CD8-positive, alpha-beta memory T cell (primary cell): ENCODE measurements around the gene GABARAP. TPM values are rescaled to one million over a fixed set of nuclear protein-coding genes. Genes with fewer than 3 reads are reported as not detected.

Experiments used
- CTCF ChIA-PET: fragments of 350-600 bp; sonication (Branson Sonifier 250); formaldehyde crosslinking; loops from one replicate; lab custom pipeline; 2021; ENCODE audit warnings: antibody characterized with exemption; lab: Charles Lee
- POLR2A ChIA-PET: fragments of 350-600 bp; sonication (Branson Sonifier 250); formaldehyde crosslinking; loops from one replicate; lab custom pipeline; 2021; ENCODE audit warnings: antibody characterized with exemption; lab: Charles Lee
- DNase-seq, 5 donors: peaks; one replicate each; pipeline versions ENCODE4 v3.0.0 to v3.0.0-alpha.2; 2020 to 2022; ENCODE audit warnings: mixed read lengths in 1 of 5
- H3K27ac ChIP-seq: one replicate; pipeline ENCODE4 v1.7.0; 2013; ENCODE audit warnings: low read depth, mild to moderate bottlenecking, low read length, moderate library complexity
- H3K27me3 ChIP-seq: 2 replicates; pipeline ENCODE4 v1.7.0; 2013; ENCODE audit warnings: low read length, mild to moderate bottlenecking; ENCODE audit not compliant: insufficient read depth, poor library complexity, severe bottlenecking
- H3K36me3 ChIP-seq: 2 replicates; pipeline ENCODE4 v1.7.0; 2013; ENCODE audit warnings: mild to moderate bottlenecking, low read length, moderate library complexity; ENCODE audit not compliant: insufficient read depth
- H3K4me1 ChIP-seq: 2 replicates; pipeline ENCODE4 v1.7.0; 2013; ENCODE audit warnings: mild to moderate bottlenecking, low read length, moderate library complexity; ENCODE audit not compliant: insufficient read depth
- H3K4me3 ChIP-seq: 2 replicates; pipeline ENCODE4 v1.7.0; 2013; ENCODE audit warnings: mild to moderate bottlenecking, low read length
- H3K9me3 ChIP-seq: 2 replicates; pipeline ENCODE4 v1.7.0; 2013; ENCODE audit warnings: mild to moderate bottlenecking, low read length
- H3K27ac Mint-ChIP-seq, 8 donors: one replicate each; pipeline ENCODE4 v1.8.0; 2020 to 2021; ENCODE audit warnings: mixed read lengths in 8 of 8, mild to moderate bottlenecking in 6 of 8, inconsistent platforms in 3 of 8, moderate library complexity in 3 of 8
- H3K27me3 Mint-ChIP-seq, 2 donors: one replicate each; pipeline ENCODE4 v1.8.0; 2020 to 2021; ENCODE audit warnings: mixed read lengths in 2 of 2, mild to moderate bottlenecking in 1 of 2, moderate library complexity in 1 of 2
- H3K36me3 Mint-ChIP-seq, 3 donors: one replicate each; pipeline ENCODE4 v1.8.0; 2020 to 2021; ENCODE audit warnings: mixed read lengths in 3 of 3, inconsistent platforms in 1 of 3, mild to moderate bottlenecking in 1 of 3
- H3K4me1 Mint-ChIP-seq, 3 donors: one replicate each; pipeline ENCODE4 v1.8.0; 2020 to 2021; ENCODE audit warnings: mixed read lengths in 3 of 3, inconsistent platforms in 1 of 3, mild to moderate bottlenecking in 1 of 3
- H3K4me3 Mint-ChIP-seq, 7 donors: one replicate each; pipeline ENCODE4 v1.8.0; 2020 to 2021; ENCODE audit warnings: mixed read lengths in 7 of 7, mild to moderate bottlenecking in 6 of 7, moderate library complexity in 4 of 7, inconsistent platforms in 2 of 7
- H3K9me3 Mint-ChIP-seq, 5 donors: one replicate each; pipeline ENCODE4 v1.8.0; 2020 to 2022; ENCODE audit warnings: mixed read lengths in 5 of 5, mild to moderate bottlenecking in 3 of 5, moderate library complexity in 2 of 5, inconsistent platforms in 1 of 5
- polyA plus RNA-seq: library from polyadenylated mRNA; unstranded; fragments of 300-500 nt; fragmentation: Illumina TruSeq; gene quantifications from one replicate; pipeline ENCODE4 v1.2.3, GENCODE V29; 2021
- total RNA-seq, 2 experiments: library from RNA; stranded (reverse); gene quantifications; one replicate each; pipeline ENCODE4 v1.2.3, GENCODE V29; 2021

GABARAP gene
- 100 to 1,000 TPM; 156 to 165 TPM for total RNA-seq
- 914 TPM for polyA plus RNA-seq

- H3K4me1 Mint-ChIP-seq: peaks cover 41 to 48% (median 43%) of the 10 kb centered on the region in 3 donors
- H3K36me3 Mint-ChIP-seq: peaks cover 0 to 71% (median 22%) of the 10 kb centered on the region in 3 donors
- H3K27me3 ChIP-seq: no peaks in the 10 kb centered on the region
- POLR2A ChIA-PET: interaction anchor here (1.0 to 4.3 kb wide), 10 partner anchors 8 to 206 kb away, joined by 4 to 16 read pairs (median 8); partner anchors contain the start of genes ACADVL, ACAP1, CTDNEP1 and DLG4
- peak; percentile 88 to 94 (median 90) for DNase-seq
- H3K27ac Mint-ChIP-seq: peak within 1 kb of the TSS; percentile 96 to 100 (median 99)
- no peaks in the 10 kb centered on the region for H3K9me3 ChIP-seq
- H3K4me3 ChIP-seq: peak within 1 kb of the TSS; percentile 78
- peaks cover 35% of the 10 kb centered on the region for H3K36me3 ChIP-seq
- peaks cover 0 to 3% (median 0%) of the 10 kb centered on the region in 5 donors for H3K9me3 Mint-ChIP-seq
- CTCF ChIA-PET: interaction anchor here (0.6 to 2.8 kb wide), 12 partner anchors 9 to 610 kb away, joined by 3 to 13 read pairs (median 3); partner anchors contain the start of genes ACADVL, CLDN7, CTDNEP1 and DLG4
- H3K4me1 ChIP-seq: peaks cover 35% of the 10 kb centered on the region
- H3K27ac ChIP-seq: peak within 1 kb of the TSS; percentile 69
- peaks cover 0 to 11% of the 10 kb centered on the region in 2 donors for H3K27me3 Mint-ChIP-seq
- H3K4me3 Mint-ChIP-seq: peak within 1 kb of the TSS; percentile 93 to 98 (median 96)
These were observed at the start of gene GABARAP for GRCh38 chr17:7241783-7242716. Gene GABARAP (minus strand): TSS chr17:7242449. CDS start chr17:7242330, 119 bp downstream.

DNA sequence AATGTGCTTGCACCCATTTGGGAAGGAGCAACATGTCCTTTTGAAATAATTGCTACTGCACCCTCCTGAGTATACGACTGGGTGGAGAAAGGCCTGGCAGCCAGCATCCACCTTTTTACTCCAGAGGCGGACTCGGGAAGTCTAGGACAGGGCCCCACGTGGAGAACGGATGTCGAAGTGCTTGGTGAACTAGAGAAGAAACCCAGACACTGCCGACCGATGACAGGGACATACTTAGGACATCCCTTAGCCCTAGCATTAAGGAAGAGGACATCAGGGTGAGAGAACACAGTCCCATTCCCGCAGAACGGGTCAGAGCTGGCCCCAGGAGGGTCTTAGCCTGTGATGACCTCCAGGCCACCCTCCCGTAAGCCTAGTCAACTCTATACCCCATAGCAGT, 48.4 kb upstream of the GABARAP start:
- peaks cover 6% of the 10 kb centered on the region for H3K27me3 ChIP-seq
- Mint-ChIP-seq H3K27ac (no peak overlapping the region), H3K36me3 (no peaks in the 10 kb centered on the region), H3K9me3 (peaks cover 0 to 2% (median 0%) of the 10 kb centered on the region in 5 donors), H3K27me3 (peaks cover 36 to 37% of the 10 kb centered on the region in 2 donors), H3K4me3 (peak overlapping the region in 1 of 7 donors; percentile 27), H3K4me1 (peaks cover 9 to 16% (median 15%) of the 10 kb centered on the region in 3 donors)
- peaks cover 14% of the 10 kb centered on the region for H3K4me1 ChIP-seq
- CTCF ChIA-PET: interaction anchor here (1.0 to 1.5 kb wide), 2 partner anchors 65 to 146 kb away, joined by 3 to 5 read pairs; no protein-coding TSS in a partner anchor
- H3K27ac ChIP-seq: no peak overlapping the region
- no peak overlapping the region for H3K4me3 ChIP-seq
- DNase-seq: no peak
- no peaks in the 10 kb centered on the region for H3K9me3 ChIP-seq
- H3K36me3 ChIP-seq: no peaks in the 10 kb centered on the region
- POLR2A ChIA-PET: no interaction called here

GRCh38 chr17:7290166-7290565, 47.9 kb upstream of the GABARAP start:
- Mint-ChIP-seq H3K4me3 (no peak overlapping the region), H3K36me3 (no peaks in the 10 kb centered on the region), H3K9me3 (peaks cover 0 to 1% (median 0%) of the 10 kb centered on the region in 5 donors), H3K4me1 (peaks cover 7 to 11% (median 10%) of the 10 kb centered on the region in 3 donors), H3K27ac (peak overlapping the region in 1 of 8 donors; percentile 79), H3K27me3 (peaks cover 34 to 40% of the 10 kb centered on the region in 2 donors)
- ChIA-PET POLR2A (no interaction called here), CTCF (no interaction called here)
- Histone ChIP-seq H3K9me3 (no peaks in the 10 kb centered on the region), H3K36me3 (no peaks in the 10 kb centered on the region), H3K27me3 (peaks cover 1% of the 10 kb centered on the region), H3K4me1 (peaks cover 10% of the 10 kb centered on the region), H3K4me3 (no peak overlapping the region), H3K27ac (no peak overlapping the region)
- DNase-seq: no peak

DNA sequence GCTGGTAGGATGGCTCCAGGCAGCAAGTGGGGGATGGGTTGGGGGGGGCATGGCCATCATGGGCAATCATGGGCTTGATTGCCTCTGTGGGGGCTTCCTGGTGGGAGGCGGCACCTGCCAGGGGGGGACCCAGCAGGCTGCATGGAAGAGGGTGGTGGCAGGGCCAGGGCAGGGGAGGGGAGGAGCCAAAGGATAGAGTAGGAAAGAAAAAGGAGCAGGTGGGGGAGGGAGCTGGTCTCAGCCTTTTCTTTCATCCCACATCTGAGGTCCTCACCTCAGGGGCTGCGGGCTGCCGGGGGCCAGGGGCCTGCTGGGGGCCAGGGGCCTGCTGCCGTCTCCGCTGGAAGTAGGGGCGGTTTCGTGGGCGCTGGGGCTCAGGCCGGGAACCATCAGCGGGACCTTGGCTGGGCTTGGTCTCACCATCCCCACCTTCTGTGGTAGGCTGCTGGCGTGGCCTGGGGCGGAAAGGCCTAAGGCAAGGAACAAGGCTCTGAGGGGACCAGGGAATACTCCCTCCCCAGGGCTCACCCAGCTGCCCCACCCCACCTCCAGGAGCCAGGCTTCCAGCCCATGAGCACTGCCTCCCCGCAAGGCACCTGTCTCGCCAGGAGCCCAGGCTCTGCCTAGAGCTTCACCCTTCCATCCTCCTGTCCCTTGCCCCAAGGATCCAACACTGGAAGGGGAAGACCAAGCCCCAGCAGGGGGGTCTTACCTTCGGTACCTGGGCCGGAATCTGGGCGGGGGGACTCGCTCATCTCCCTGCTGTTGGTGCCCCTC, 47.2 kb upstream of the GABARAP start:
- H3K27ac ChIP-seq: no peak overlapping the region
- ChIA-PET CTCF (interaction anchor here (1.3 kb wide), 1 partner anchor 66 kb away, joined by 3 read pairs; no protein-coding TSS in a partner anchor), POLR2A (no interaction called here)
- H3K36me3 ChIP-seq: no peaks in the 10 kb centered on the region
- peaks cover 6% of the 10 kb centered on the region for H3K4me1 ChIP-seq
- Mint-ChIP-seq H3K36me3 (no peaks in the 10 kb centered on the region), H3K4me3 (no peak overlapping the region), H3K27ac (peak overlapping the region in 1 of 8 donors; percentile 79), H3K27me3 (peaks cover 37 to 38% of the 10 kb centered on the region in 2 donors), H3K9me3 (no peaks in the 10 kb centered on the region), H3K4me1 (peaks cover 4 to 7% (median 6%) of the 10 kb centered on the region in 3 donors)
- no peak for DNase-seq
- no peak overlapping the region for H3K4me3 ChIP-seq
- no peaks in the 10 kb centered on the region for H3K27me3 ChIP-seq
- no peaks in the 10 kb centered on the region for H3K9me3 ChIP-seq

- DNase-seq: no peak
- H3K4me3 ChIP-seq: no peak overlapping the region
- POLR2A ChIA-PET: interaction anchor here (0.6 to 1.1 kb wide), 3 partner anchors 149 to 298 kb away, joined by 3 to 7 read pairs (median 4); partner anchors contain the start of genes MPDU1 and TMEM102
These were observed 43.4 kb upstream of the GABARAP start for GRCh38 chr17:7285679-7286078.

DNA sequence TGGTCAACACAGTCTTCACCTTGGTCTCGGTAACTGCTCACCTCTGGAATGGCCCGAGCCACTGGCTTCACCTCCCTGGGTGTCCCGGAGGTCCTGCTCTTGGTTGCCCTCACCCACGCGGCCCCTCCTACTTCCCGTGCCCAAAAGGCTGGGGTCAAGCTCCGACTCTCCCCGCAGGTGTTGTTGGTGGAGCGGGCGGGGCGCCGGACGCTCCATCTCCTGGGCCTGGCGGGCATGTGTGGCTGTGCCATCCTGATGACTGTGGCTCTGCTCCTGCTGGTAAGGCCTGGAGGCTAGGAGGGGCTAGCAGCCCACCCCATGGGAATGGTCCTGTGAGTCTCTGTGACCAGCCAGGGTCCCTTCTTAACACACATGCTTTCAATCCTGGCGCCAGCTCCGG, 42.7 kb upstream of the GABARAP start:
- ChIA-PET CTCF (interaction anchor here (8.4 kb wide), 1 partner anchor 13 kb away, joined by 87 read pairs; no protein-coding TSS in a partner anchor), POLR2A (no interaction called here)
- no peaks in the 10 kb centered on the region for H3K9me3 Mint-ChIP-seq
- Histone ChIP-seq H3K27me3 (peaks cover 8% of the 10 kb centered on the region), H3K27ac (no peak overlapping the region), H3K36me3 (no peaks in the 10 kb centered on the region), H3K9me3 (no peaks in the 10 kb centered on the region), H3K4me3 (no peak overlapping the region), H3K4me1 (peaks cover 20% of the 10 kb centered on the region)
- DNase-seq: no peak
- peak overlapping the region in 1 of 8 donors; percentile 65 for H3K27ac Mint-ChIP-seq
- H3K27me3 Mint-ChIP-seq: peaks cover 36 to 52% of the 10 kb centered on the region in 2 donors
- no peaks in the 10 kb centered on the region for H3K36me3 Mint-ChIP-seq
- H3K4me3 Mint-ChIP-seq: no peak overlapping the region
- H3K4me1 Mint-ChIP-seq: peaks cover 11 to 25% (median 14%) of the 10 kb centered on the region in 3 donors

More at GRCh38 chr17:7285679-7286078, 43.4 kb upstream of the GABARAP start:
- Histone ChIP-seq H3K27me3 (peaks cover 8% of the 10 kb centered on the region), H3K9me3 (no peaks in the 10 kb centered on the region), H3K27ac (no peak overlapping the region), H3K4me1 (peaks cover 19% of the 10 kb centered on the region), H3K36me3 (no peaks in the 10 kb centered on the region)
- Mint-ChIP-seq H3K36me3 (no peaks in the 10 kb centered on the region), H3K27ac (no peak overlapping the region), H3K4me3 (no peak overlapping the region), H3K4me1 (peaks cover 3 to 23% (median 7%) of the 10 kb centered on the region in 3 donors), H3K27me3 (peaks cover 38 to 52% of the 10 kb centered on the region in 2 donors), H3K9me3 (no peaks in the 10 kb centered on the region)
- CTCF ChIA-PET: interaction anchor here (1.2 to 8.4 kb wide), 2 partner anchors 12 to 240 kb away, joined by 4 to 87 read pairs; no protein-coding TSS in a partner anchor
